Endodermal cell (in vitro differentiated cells): ENCODE results near the gene C11orf65. TPM values are rescaled to one million over a fixed set of nuclear protein-coding genes. Genes with fewer than 3 reads are reported as not detected.

Experiments used
- DNase-seq: peaks from one replicate; pipeline ENCODE4 v3.0.0-alpha.2; 2017
- H3K27ac ChIP-seq: 2 replicates; pipeline ENCODE4 v1.5.1; 2013; ENCODE audit warnings: mild to moderate bottlenecking, low read depth, low read length, moderate library complexity
- H3K27me3 ChIP-seq: 2 replicates; pipeline ENCODE4 v1.6.1; 2013; ENCODE audit warnings: mild to moderate bottlenecking, low read length, moderate library complexity; ENCODE audit not compliant: insufficient read depth, control insufficient read depth, poor library complexity, severe bottlenecking
- H3K36me3 ChIP-seq: 2 replicates; pipeline ENCODE4 v1.7.0; 2013; ENCODE audit warnings: mild to moderate bottlenecking, low read length, moderate library complexity; ENCODE audit not compliant: control insufficient read depth, insufficient read depth
- H3K4me1 ChIP-seq: one replicate; pipeline ENCODE4 v1.7.0; 2013; ENCODE audit warnings: low read length; ENCODE audit not compliant: control insufficient read depth, insufficient read depth
- H3K4me3 ChIP-seq: 2 replicates; pipeline ENCODE4 v1.5.1; 2013; ENCODE audit warnings: mild to moderate bottlenecking, low read length, moderate library complexity
- H3K9ac ChIP-seq: 2 replicates; pipeline ENCODE4 v1.6.1; 2013; ENCODE audit warnings: mild to moderate bottlenecking, low read length, moderate library complexity; ENCODE audit not compliant: poor library complexity, severe bottlenecking; ENCODE audit errors: extremely low read depth
- H3K9me3 ChIP-seq: 2 replicates; pipeline ENCODE4 v1.6.1; 2013; ENCODE audit warnings: mild to moderate bottlenecking, low read length, moderate library complexity; ENCODE audit not compliant: control insufficient read depth
- H3K27ac Mint-ChIP-seq: 2 replicates; pipeline ENCODE4 v1.8.0; 2020; ENCODE audit warnings: mixed read lengths
- H3K27me3 Mint-ChIP-seq: 2 replicates; pipeline ENCODE4 v1.8.0; 2021; ENCODE audit warnings: mild to moderate bottlenecking, mixed read lengths; ENCODE audit not compliant: insufficient read depth
- H3K36me3 Mint-ChIP-seq: 2 replicates; pipeline ENCODE4 v1.8.0; 2020; ENCODE audit warnings: low read depth, mixed read lengths
- H3K4me1 Mint-ChIP-seq: 2 replicates; pipeline ENCODE4 v1.8.0; 2020; ENCODE audit warnings: mixed read lengths
- H3K4me3 Mint-ChIP-seq: 2 replicates; pipeline ENCODE4 v1.8.0; 2020; ENCODE audit warnings: mild to moderate bottlenecking, moderate library complexity, mixed read lengths
- H3K9me3 Mint-ChIP-seq: 2 replicates; pipeline ENCODE4 v1.8.0; 2020; ENCODE audit warnings: mild to moderate bottlenecking, mixed read lengths
- CTCF ChIP-seq: fragments of 200-600 bp; sonication (generic); conservative IDR thresholded peaks from 2 replicates; pipeline ENCODE4 v1.5.0; 2021; ENCODE audit warnings: antibody characterized with exemption, mild to moderate bottlenecking
- WGBS, 2 experiments: methylation state at CpG; one replicate each; pipeline versions ENCODE4 v1.1.5 to v1.1.7; 2013; ENCODE audit warnings: missing lambda C conversion rate in 2 of 2, mixed read lengths in 1 of 2; ENCODE audit not compliant: insufficient coverage in 1 of 2, insufficient read length in 1 of 2; 5-methylcytosine and 5-hydroxymethylcytosine counted together
- total RNA-seq, 2 donors: library from RNA; stranded (reverse); fragmentation: NEBNext Ultra II Directional in 1 of 2; extraction: Animal tissue kit (Norgen Biotek cat#: 25700) in 1 of 2; gene quantifications; 2 replicates in 1 of 2; 3 replicates in 1 of 2; pipeline ENCODE4 v1.2.1, GENCODE V29; 2021

Gene C11orf65
- total RNA-seq, 2 donors from 2014 or later, result 1.3 to 2.8 TPM

GRCh38 chr11:108345767-108346166, 121.6 kb downstream of the C11orf65 start:
- Histone ChIP-seq H3K9ac (no peak overlapping the region), H3K4me3 (no peak overlapping the region), H3K4me1 (no peaks in the 10 kb centered on the region), H3K27ac (no peak overlapping the region), H3K36me3 (peaks cover 24% of the 10 kb centered on the region), H3K9me3 (no peaks in the 10 kb centered on the region), H3K27me3 (no peaks in the 10 kb centered on the region)
- no peak overlapping the region for H3K27ac Mint-ChIP-seq
- no peak overlapping the region for H3K4me3 Mint-ChIP-seq
- H3K27me3 Mint-ChIP-seq, result no peaks in the 10 kb centered on the region
- H3K9me3 Mint-ChIP-seq, result no peaks in the 10 kb centered on the region
- peaks cover 9% of the 10 kb centered on the region for H3K4me1 Mint-ChIP-seq
- 95 to 97% methylated on average over 2 to 4 of the region's 4 CpGs for WGBS, 2 experiments
- DNase-seq, result no peak
- no peak for TF ChIP-seq CTCF
- peaks cover 18% of the 10 kb centered on the region for H3K36me3 Mint-ChIP-seq

GRCh38 chr11:108343714-108344113, 123.6 kb downstream of the C11orf65 start:
- H3K9me3 Mint-ChIP-seq, result no peaks in the 10 kb centered on the region
- peaks cover 16% of the 10 kb centered on the region for H3K4me1 Mint-ChIP-seq
- Histone ChIP-seq H3K36me3 (peaks cover 10% of the 10 kb centered on the region), H3K4me1 (peaks cover 4% of the 10 kb centered on the region), H3K27ac (no peak overlapping the region), H3K27me3 (no peaks in the 10 kb centered on the region), H3K9ac (no peak overlapping the region), H3K4me3 (no peak overlapping the region), H3K9me3 (no peaks in the 10 kb centered on the region)
- H3K4me3 Mint-ChIP-seq, result no peak overlapping the region
- H3K27ac Mint-ChIP-seq, result no peak overlapping the region
- 92 to 100% methylated on average over 1 to 2 of the region's 2 CpGs for WGBS, 2 experiments
- no peaks in the 10 kb centered on the region for H3K27me3 Mint-ChIP-seq
- no peak for TF ChIP-seq CTCF
- DNase-seq, result no peak
- peaks cover 6% of the 10 kb centered on the region for H3K36me3 Mint-ChIP-seq

DNA sequence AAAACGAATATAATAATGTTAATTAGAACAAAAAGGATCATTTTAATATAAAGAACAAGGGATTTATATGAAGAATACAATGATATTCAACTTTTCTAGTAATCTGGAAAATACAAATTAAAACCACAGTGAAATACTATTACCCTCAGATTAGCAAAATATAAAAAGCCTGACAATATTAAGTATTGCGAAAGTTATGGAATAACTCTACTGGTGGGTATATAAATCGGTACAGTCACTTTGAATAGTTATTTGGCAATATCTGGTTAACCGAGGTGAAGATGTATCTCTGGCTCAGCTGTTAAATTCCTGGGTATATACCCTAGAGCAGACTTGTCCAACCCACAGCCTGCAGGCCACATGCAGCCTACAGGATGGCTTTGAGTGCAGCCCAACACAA, 125.7 kb downstream of the C11orf65 start:
- Mint-ChIP-seq H3K4me3 (no peak overlapping the region), H3K27me3 (no peaks in the 10 kb centered on the region), H3K27ac (no peak overlapping the region), H3K36me3 (peaks cover 7% of the 10 kb centered on the region), H3K4me1 (peaks cover 16% of the 10 kb centered on the region), H3K9me3 (no peaks in the 10 kb centered on the region)
- no peak overlapping the region for H3K27ac ChIP-seq
- peaks cover 4% of the 10 kb centered on the region for H3K4me1 ChIP-seq
- no peak overlapping the region for H3K9ac ChIP-seq
- H3K27me3 ChIP-seq, result no peaks in the 10 kb centered on the region
- no peaks in the 10 kb centered on the region for H3K9me3 ChIP-seq
- 92% methylated on average over 2 to 3 of the region's 4 CpGs for WGBS, 2 experiments
- DNase-seq, result no peak
- no peak overlapping the region for H3K4me3 ChIP-seq
- H3K36me3 ChIP-seq, result peaks cover 11% of the 10 kb centered on the region
- TF ChIP-seq CTCF, result no peak
